Suprapubic skin (tissue), 4 donors: Measurements from ENCODE around the gene COX7C.

Experiments used
- CTCF ChIP-seq, 2 donors: fragments of 200-600 bp in 1 of 2; fragments of 450-650 bp in 1 of 2; sonication (generic) in 1 of 2; IDR thresholded peaks; one replicate each; pipeline ENCODE4 v1.5.1; 2016 to 2019; ENCODE audit warnings: antibody characterized with exemption in 2 of 2, mild to moderate bottlenecking in 1 of 2, moderate library complexity in 1 of 2
- EP300 ChIP-seq: sonication (generic); formaldehyde crosslinking; IDR thresholded peaks from one replicate; pipeline ENCODE4 v1.6.1; 2017; ENCODE audit warnings: antibody characterized with exemption
- POLR2A ChIP-seq, 2 donors: fragments of 450-650 bp; IDR thresholded peaks; one replicate each; pipeline ENCODE4 v1.6.1; 2017; ENCODE audit warnings: antibody characterized with exemption in 2 of 2, mild to moderate bottlenecking in 2 of 2, moderate library complexity in 2 of 2
- POLR2AphosphoS5 ChIP-seq, 3 donors: sonication (generic); formaldehyde crosslinking; IDR thresholded peaks; one replicate each; pipeline ENCODE4 v1.6.1; 2017; ENCODE audit warnings: antibody characterized with exemption in 3 of 3

GRCh38 chr5:86664173-86664572 lies 46.4 kb downstream of the COX7C start:
- no peak for TF ChIP-seq POLR2A (IDR thresholded peaks at IDR 0.05)
- no peak for TF ChIP-seq EP300
- TF ChIP-seq CTCF (IDR thresholded peaks at IDR 0.05): no peak
- TF ChIP-seq POLR2AphosphoS5 (IDR thresholded peaks at IDR 0.05): no peak
